ENCODE data around the gene SNAPIN.
A peak's percentile ranks its signal among the peaks of the same experiment; 100 is the strongest.

SNAPIN gene

GRCh38 chr1:153624965-153625611 is 33.4 kb upstream of the SNAPIN start:
- Histone ChIP-seq H3K9ac (no peak overlapping the region), H3K9me3 (ENCODE audit: control insufficient read depth, low read length) (no peaks in the 10 kb centered on the region), H3K4me2 (ENCODE audit: low read length) (no peak overlapping the region), H3K4me1 (peaks cover 16% of the 10 kb centered on the region), H3K36me3 (ENCODE audit: control insufficient read depth, insufficient read depth, low read length) (no peaks in the 10 kb centered on the region), H3K79me2 (peaks cover 6% of the 10 kb centered on the region), H3K27ac (no peak overlapping the region), H2AFZ (no peak overlapping the region), H3K27me3 (ENCODE audit: control insufficient read depth, insufficient read depth, low read length) (no peaks in the 10 kb centered on the region), H3K4me3 (ENCODE audit: low read depth, low read length) (no peak overlapping the region)
- no peak for TF ChIP-seq CTCF (IDR thresholded peaks at IDR 0.05)

- TF ChIP-seq CTCF (IDR thresholded peaks at IDR 0.05): no peak
- H3K4me1 ChIP-seq: peaks cover 16% of the 10 kb centered on the region
- H3K79me2 ChIP-seq: peaks cover 6% of the 10 kb centered on the region
- H3K4me3 ChIP-seq (ENCODE audit: low read depth, low read length): peak overlapping the region; percentile 76
- peak overlapping the region; percentile 98 for H3K27ac ChIP-seq
- peak overlapping the region; percentile 69 for H3K9ac ChIP-seq
- no peaks in the 10 kb centered on the region for H3K9me3 ChIP-seq (ENCODE audit: control insufficient read depth, low read length)
- H2AFZ ChIP-seq: peak overlapping the region; percentile 73
- H3K27me3 ChIP-seq (ENCODE audit: control insufficient read depth, insufficient read depth, low read length): no peaks in the 10 kb centered on the region
- peak overlapping the region; percentile 65 for H3K4me2 ChIP-seq (ENCODE audit: low read length)
- no peaks in the 10 kb centered on the region for H3K36me3 ChIP-seq (ENCODE audit: control insufficient read depth, insufficient read depth, low read length)
These were observed 32.0 kb upstream of the SNAPIN start for GRCh38 chr1:153626477-153626903.

- Histone ChIP-seq H2AFZ (peak within 1 kb of the TSS; percentile 73), H3K4me1 (peaks cover 16% of the 10 kb centered on the region), H3K4me3 (ENCODE audit: low read depth, low read length) (peak within 1 kb of the TSS; percentile 76), H3K9me3 (ENCODE audit: control insufficient read depth, low read length) (no peaks in the 10 kb centered on the region), H3K36me3 (ENCODE audit: control insufficient read depth, insufficient read depth, low read length) (no peaks in the 10 kb centered on the region), H3K79me2 (peaks cover 6% of the 10 kb centered on the region), H3K27me3 (ENCODE audit: control insufficient read depth, insufficient read depth, low read length) (no peaks in the 10 kb centered on the region), H3K9ac (peak within 1 kb of the TSS; percentile 69), H3K27ac (peak within 1 kb of the TSS; percentile 98), H3K4me2 (ENCODE audit: low read length) (peak within 1 kb of the TSS; percentile 65)
- peak; percentile 62 for TF ChIP-seq CTCF (IDR thresholded peaks at IDR 0.05)
These were observed 31.4 kb upstream of the SNAPIN start, which contains the start of gene S100A13 for GRCh38 chr1:153626904-153627714. Gene S100A13, minus strand, starts transcription at chr1:153627505. Its CDS starts 1,033 bp downstream, at chr1:153626472.

GRCh38 chr1:153627715-153628626 is 30.5 kb upstream of the SNAPIN start, which contains the start of gene S100A1:
Gene S100A1, plus strand, starts transcription at chr1:153628434. Its CDS starts 2,088 bp downstream, at chr1:153630522.
- Histone ChIP-seq H2AFZ (peak within 1 kb of the TSS; percentile 73), H3K27ac (peak within 1 kb of the TSS; percentile 98), H3K79me2 (peaks cover 6% of the 10 kb centered on the region), H3K9me3 (ENCODE audit: control insufficient read depth, low read length) (no peaks in the 10 kb centered on the region), H3K4me1 (peaks cover 16% of the 10 kb centered on the region), H3K9ac (peak within 1 kb of the TSS; percentile 69), H3K27me3 (ENCODE audit: control insufficient read depth, insufficient read depth, low read length) (no peaks in the 10 kb centered on the region), H3K36me3 (ENCODE audit: control insufficient read depth, insufficient read depth, low read length) (no peaks in the 10 kb centered on the region), H3K4me3 (ENCODE audit: low read depth, low read length) (peak within 1 kb of the TSS; percentile 76), H3K4me2 (ENCODE audit: low read length) (peak within 1 kb of the TSS; percentile 65)
- TF ChIP-seq CTCF (IDR thresholded peaks at IDR 0.05): peak; percentile 14
